ENCODE results near the gene STX1B. TPM values are rescaled to one million over a fixed set of nuclear protein-coding genes. Genes with fewer than 3 reads are reported as not detected.

Gene STX1B
- total and polyA plus RNA-seq, 2 of the 8 experiments (the other 6 are each of a cell fraction or from before 2014, with no cell fraction given), result 8.9 to 20.2 TPM

DNA sequence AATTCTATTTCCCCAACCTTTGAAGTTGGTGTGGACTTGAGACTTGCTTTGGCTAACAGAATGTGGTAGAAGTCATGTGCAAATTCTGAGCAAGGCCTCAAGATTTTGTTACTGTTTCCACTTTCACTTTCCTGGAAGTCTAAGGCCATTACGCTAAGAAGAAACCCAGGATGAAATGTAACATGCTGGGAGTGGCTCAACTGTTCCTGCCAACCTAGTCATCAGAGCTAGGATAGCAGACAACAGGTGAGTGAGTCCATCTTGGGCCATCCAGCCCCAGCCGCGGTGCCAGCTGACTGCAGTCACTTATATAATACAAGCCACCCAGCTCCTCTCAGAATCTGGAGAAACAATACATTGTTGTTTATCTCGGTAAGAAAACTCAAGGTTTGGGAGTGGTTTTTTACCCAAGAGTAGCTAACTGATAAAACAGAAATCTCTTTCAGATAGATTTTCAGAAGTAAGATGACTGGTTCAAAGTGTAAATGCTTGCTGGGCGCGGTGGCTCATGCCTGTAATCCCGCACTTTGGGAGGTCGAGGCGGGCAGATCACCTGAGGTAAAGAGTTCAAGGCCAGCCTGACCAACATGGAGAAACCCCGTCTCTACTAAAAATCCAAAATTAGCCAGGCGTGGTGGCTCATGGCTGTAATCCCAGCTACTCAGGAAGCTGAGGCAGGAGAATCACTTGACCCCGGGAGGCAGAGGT, 12.3 kb upstream of the STX1B start:
- POLR2A ChIA-PET (ENCODE audit: partially characterized antibody), result interaction anchor here (0.9 to 1.4 kb wide), 3 partner anchors 22 to 35 kb away, joined by 3 to 5 read pairs (median 3); no protein-coding TSS in a partner anchor

More for the DNA sequence above, 12.3 kb upstream of the STX1B start:
- no peaks in the 10 kb centered on the region for H4K20me1 ChIP-seq (replicated peaks in 1 of 2; ENCODE audit: control insufficient read depth in 1 of 2, insufficient read depth in 2 of 2, low read length in 2 of 2)
- no peak overlapping the region for H2AK5ac ChIP-seq (ENCODE audit: low read depth, low read length)
- H3K79me2 ChIP-seq (ENCODE audit: control insufficient read depth in 1 of 2, insufficient read depth in 2 of 2, low read length in 2 of 2), result no peaks in the 10 kb centered on the region
- no peak overlapping the region for H4K91ac ChIP-seq (replicated peaks; ENCODE audit: insufficient read length, low read length)
- no peak overlapping the region for H3K4ac ChIP-seq (replicated peaks; ENCODE audit: insufficient read length, low read depth, low read length)
- H3K18ac ChIP-seq (ENCODE audit: extremely low read depth, low read length), result no peak overlapping the region
- H3K9me3 ChIP-seq (ENCODE audit: insufficient read depth in 2 of 2, low read depth in 1 of 2, low read length in 1 of 2), result no peaks in the 10 kb centered on the region
- H2BK12ac ChIP-seq (ENCODE audit: low read depth, low read length), result no peak overlapping the region
- H2BK120ac ChIP-seq (replicated peaks; ENCODE audit: low read depth, low read length), result no peak overlapping the region
- no peaks in the 10 kb centered on the region for H3K79me1 ChIP-seq (ENCODE audit: low read depth, low read length)
- WGBS, 2 experiments (ENCODE audit: extremely low coverage in 1 of 2, insufficient coverage in 1 of 2, insufficient read length in 1 of 2, insufficient replicate concordance in 2 of 2, low coverage in 1 of 2, low lambda C conversion rate in 2 of 2, missing lambda C conversion rate in 1 of 2), result 86% methylated on average over 12 of the region's 12 CpGs; no CpG with 5 or more reads in 1 of the 2 experiments
- no peak overlapping the region for H3K23ac ChIP-seq (ENCODE audit: insufficient read length)
- no peak for FAIRE-seq
- no peak overlapping the region for H3K14ac ChIP-seq (ENCODE audit: insufficient read length)
- no peak overlapping the region for H3K27ac ChIP-seq (ENCODE audit: low read depth, low read length)
- H3K56ac ChIP-seq (replicated peaks; ENCODE audit: insufficient read length, low read depth, low read length), result no peak overlapping the region
- no peak for TF ChIP-seq ASH2L (IDR thresholded peaks at IDR 0.05; ENCODE audit: low read length)
- H3K4me3 ChIP-seq (ENCODE audit: extremely low read depth in 1 of 4, insufficient read depth in 2 of 4, low read depth in 3 of 4, low read length in 4 of 4), result no peak overlapping the region
- no peak for DNase-seq (ENCODE audit: low read depth in 1 of 2, low spot score in 2 of 2)
- H2BK20ac ChIP-seq (ENCODE audit: low read length), result no peak overlapping the region
- H2BK5ac ChIP-seq (ENCODE audit: low read depth, low read length), result no peak overlapping the region
- no peak overlapping the region for H4K8ac ChIP-seq (ENCODE audit: extremely low read depth, insufficient read depth, low read length)
- H3K9ac ChIP-seq (replicated peaks in 1 of 4; ENCODE audit: extremely low read depth in 1 of 4, low read depth in 3 of 4, low read length in 3 of 4), result no peak overlapping the region
- no peaks in the 10 kb centered on the region for H3K36me3 ChIP-seq (ENCODE audit: control insufficient read depth in 2 of 4, insufficient read depth in 4 of 4, low read length in 3 of 4)
- no peak overlapping the region for H2AFZ ChIP-seq (ENCODE audit: low read length)
- H4K5ac ChIP-seq (ENCODE audit: insufficient read length, low read depth, low read length), result no peak overlapping the region
- H3K4me1 ChIP-seq (replicated peaks in 1 of 4; ENCODE audit: control insufficient read depth in 3 of 4, insufficient read depth in 4 of 4, low read length in 3 of 4), result no peaks in the 10 kb centered on the region
- no peaks in the 10 kb centered on the region for H3K23me2 ChIP-seq (ENCODE audit: low read depth, low read length)
- no peak overlapping the region for H3K4me2 ChIP-seq (ENCODE audit: insufficient read depth in 1 of 2, low read depth in 2 of 2, low read length in 2 of 2)
- CTCF ChIA-PET (ENCODE audit: partially characterized antibody), result interaction anchor here (1.0 to 2.1 kb wide), 4 partner anchors 20 to 57 kb away, joined by 3 to 7 read pairs (median 4); partner anchors contain the start of gene HSD3B7
- H3K27me3 ChIP-seq (replicated peaks in 1 of 4; ENCODE audit: control insufficient read depth in 3 of 4, extremely low read depth in 1 of 4, insufficient read depth in 3 of 4, low read length in 3 of 4), result no peaks in the 10 kb centered on the region
- H2BK15ac ChIP-seq (ENCODE audit: low read length), result no peak overlapping the region
